ENCODE results near the gene C14orf39. TPM values are rescaled to one million over a fixed set of nuclear protein-coding genes. Genes with fewer than 3 reads are reported as not detected.

The C14orf39 gene
- total and polyA plus RNA-seq, 2 of the 8 experiments (the other 6 are each of a cell fraction or from before 2014, with no cell fraction given): 0.18 to 1.2 TPM

DNA sequence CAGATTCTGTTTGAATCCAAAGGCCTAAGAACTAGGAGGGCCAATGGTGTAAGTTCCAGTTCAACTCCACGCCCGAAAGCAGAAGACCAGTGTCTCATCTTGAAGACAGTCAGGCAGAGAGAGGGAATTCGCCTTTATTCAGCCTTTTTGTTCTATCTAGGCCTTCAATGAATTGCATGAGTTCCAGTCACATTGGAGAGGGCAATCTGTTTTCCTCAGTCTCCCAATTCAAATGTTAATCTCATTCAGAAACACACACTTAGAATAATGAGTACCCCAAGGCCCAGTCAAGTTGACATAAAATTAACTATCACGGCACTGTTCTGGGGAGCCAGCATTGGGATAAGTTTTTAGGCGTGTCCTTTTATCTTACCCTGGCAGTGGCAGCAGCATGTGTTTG is 65.8 kb downstream of the C14orf39 start:
- Histone ChIP-seq H3K56ac (replicated peaks; ENCODE audit: insufficient read length, low read depth, low read length) (no peak overlapping the region), H2AFZ (ENCODE audit: low read length) (0 out of 2 replicates have a peak overlapping the region, but pooled peaks have one; percentile 77)
- POLR2A ChIA-PET (ENCODE audit: partially characterized antibody): no interaction called here

More for the DNA sequence above, 65.8 kb downstream of the C14orf39 start:
- H3K23me2 ChIP-seq (ENCODE audit: low read depth, low read length): no peaks in the 10 kb centered on the region
- H3K18ac ChIP-seq (ENCODE audit: extremely low read depth, low read length): no peak overlapping the region
- no peak overlapping the region for H2BK5ac ChIP-seq (ENCODE audit: low read depth, low read length)
- no peak overlapping the region for H3K9ac ChIP-seq (replicated peaks in 1 of 4; ENCODE audit: extremely low read depth in 1 of 4, low read depth in 3 of 4, low read length in 3 of 4)
- H2BK20ac ChIP-seq (ENCODE audit: low read length): no peak overlapping the region
- H3K4me3 ChIP-seq (ENCODE audit: extremely low read depth in 1 of 4, insufficient read depth in 2 of 4, low read depth in 3 of 4, low read length in 4 of 4): no peak overlapping the region
- TF ChIP-seq EGR1 (IDR thresholded peaks at IDR 0.05; ENCODE audit: borderline replicate concordance, low read depth, low read length): no peak
- TF ChIP-seq TBP (IDR thresholded peaks at IDR 0.05; ENCODE audit: low read depth, low read length): no peak
- TF ChIP-seq CHD1 (IDR thresholded peaks at IDR 0.05; ENCODE audit: low read depth, low read length): no peak
- no peak for TF ChIP-seq ZNF274 (IDR thresholded peaks at IDR 0.05; ENCODE audit: borderline replicate concordance, extremely low read depth, low read length)
- no peak for TF ChIP-seq FOSL1 (IDR thresholded peaks at IDR 0.05; ENCODE audit: insufficient read depth, low read depth, low read length)
- H2BK12ac ChIP-seq (ENCODE audit: low read depth, low read length): no peak overlapping the region
- FAIRE-seq (no peak), DNase-seq (ENCODE audit: low read depth in 1 of 2, low spot score in 2 of 2) (no peak)
- no peak overlapping the region; a peak in 1 of 4 replicates for H3K4me2 ChIP-seq (ENCODE audit: insufficient read depth in 1 of 2, low read depth in 2 of 2, low read length in 2 of 2)
- no peak overlapping the region for H3K4ac ChIP-seq (replicated peaks; ENCODE audit: insufficient read length, low read depth, low read length)
- no peak overlapping the region for H4K8ac ChIP-seq (ENCODE audit: extremely low read depth, insufficient read depth, low read length)
- H2BK15ac ChIP-seq (ENCODE audit: low read length): no peak overlapping the region
- no peaks in the 10 kb centered on the region for H3K79me1 ChIP-seq (ENCODE audit: low read depth, low read length)
- no peaks in the 10 kb centered on the region for H3K27me3 ChIP-seq (replicated peaks in 1 of 4; ENCODE audit: control insufficient read depth in 3 of 4, extremely low read depth in 1 of 4, insufficient read depth in 3 of 4, low read length in 3 of 4)
- no peak overlapping the region for H3K27ac ChIP-seq (ENCODE audit: low read depth, low read length)
- CTCF ChIA-PET (ENCODE audit: partially characterized antibody): no interaction called here
- no peak overlapping the region for H3K23ac ChIP-seq (ENCODE audit: insufficient read length)
- no peak overlapping the region for H2AK5ac ChIP-seq (ENCODE audit: low read depth, low read length)
- H3K14ac ChIP-seq (ENCODE audit: insufficient read length): no peak overlapping the region
- no peak overlapping the region for H2BK120ac ChIP-seq (replicated peaks; ENCODE audit: low read depth, low read length)
- no peak overlapping the region for H4K5ac ChIP-seq (ENCODE audit: insufficient read length, low read depth, low read length)
- no peaks in the 10 kb centered on the region for H3K79me2 ChIP-seq (ENCODE audit: control insufficient read depth in 1 of 2, insufficient read depth in 2 of 2, low read length in 2 of 2)
- no peaks in the 10 kb centered on the region; a peak in 1 of 7 replicates for H3K4me1 ChIP-seq (replicated peaks in 1 of 4; ENCODE audit: control insufficient read depth in 3 of 4, insufficient read depth in 4 of 4, low read length in 3 of 4)
- no peaks in the 10 kb centered on the region for H3K9me3 ChIP-seq (ENCODE audit: insufficient read depth in 2 of 2, low read depth in 1 of 2, low read length in 1 of 2)
- WGBS, 2 experiments (ENCODE audit: extremely low coverage in 1 of 2, insufficient coverage in 1 of 2, insufficient read length in 1 of 2, insufficient replicate concordance in 2 of 2, low coverage in 1 of 2, low lambda C conversion rate in 2 of 2, missing lambda C conversion rate in 1 of 2): 76% methylated on average over 5 of the region's 5 CpGs; no CpG with 5 or more reads in 1 of the 2 experiments
- H4K20me1 ChIP-seq (replicated peaks in 1 of 2; ENCODE audit: control insufficient read depth in 1 of 2, insufficient read depth in 2 of 2, low read length in 2 of 2): no peaks in the 10 kb centered on the region
- no peak overlapping the region for H4K91ac ChIP-seq (replicated peaks; ENCODE audit: insufficient read length, low read length)
- no peaks in the 10 kb centered on the region for H3K36me3 ChIP-seq (ENCODE audit: control insufficient read depth in 2 of 4, insufficient read depth in 4 of 4, low read length in 3 of 4)

All from H1 (cell line).